NCI-H1105 (cell line): Measurements from ENCODE around the gene LUZP2.
"Not testable (repeated sequence)": the region's sequence is repeated elsewhere in the genome, so short reads cannot be mapped to it uniquely, and the experiment has no call there.

Experiments used
- DNase-seq: peaks from one replicate; lab custom pipeline; 2025; lab: John Stamatoyannopoulos, UW

Gene LUZP2

GRCh38 chr11:24900960-24901549 is 404.2 kb downstream of the LUZP2 start:
- DNase-seq, result no peak

DNA sequence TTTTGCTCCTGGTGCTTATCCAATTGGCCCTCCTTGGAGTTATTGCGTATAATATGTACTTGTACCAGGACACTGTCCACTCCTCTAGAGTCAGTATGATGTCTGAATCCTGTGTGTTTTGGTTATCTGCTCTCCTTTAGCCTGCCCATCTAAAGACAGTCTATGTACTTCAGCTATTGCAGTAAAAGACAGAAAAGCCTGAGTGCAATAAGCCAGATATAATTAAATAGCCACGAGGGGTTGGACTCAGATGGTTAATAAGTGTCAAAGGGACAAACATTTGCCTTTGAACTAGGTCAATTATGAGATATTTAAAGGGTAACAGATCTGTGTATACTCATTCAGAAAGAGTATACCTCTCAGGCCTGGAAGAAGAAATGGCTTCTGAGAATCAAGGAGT is 406.7 kb downstream of the LUZP2 start:
- no peak for DNase-seq

GRCh38 chr11:24925091-24925490 is 428.2 kb downstream of the LUZP2 start:
- no peak for DNase-seq

DNA sequence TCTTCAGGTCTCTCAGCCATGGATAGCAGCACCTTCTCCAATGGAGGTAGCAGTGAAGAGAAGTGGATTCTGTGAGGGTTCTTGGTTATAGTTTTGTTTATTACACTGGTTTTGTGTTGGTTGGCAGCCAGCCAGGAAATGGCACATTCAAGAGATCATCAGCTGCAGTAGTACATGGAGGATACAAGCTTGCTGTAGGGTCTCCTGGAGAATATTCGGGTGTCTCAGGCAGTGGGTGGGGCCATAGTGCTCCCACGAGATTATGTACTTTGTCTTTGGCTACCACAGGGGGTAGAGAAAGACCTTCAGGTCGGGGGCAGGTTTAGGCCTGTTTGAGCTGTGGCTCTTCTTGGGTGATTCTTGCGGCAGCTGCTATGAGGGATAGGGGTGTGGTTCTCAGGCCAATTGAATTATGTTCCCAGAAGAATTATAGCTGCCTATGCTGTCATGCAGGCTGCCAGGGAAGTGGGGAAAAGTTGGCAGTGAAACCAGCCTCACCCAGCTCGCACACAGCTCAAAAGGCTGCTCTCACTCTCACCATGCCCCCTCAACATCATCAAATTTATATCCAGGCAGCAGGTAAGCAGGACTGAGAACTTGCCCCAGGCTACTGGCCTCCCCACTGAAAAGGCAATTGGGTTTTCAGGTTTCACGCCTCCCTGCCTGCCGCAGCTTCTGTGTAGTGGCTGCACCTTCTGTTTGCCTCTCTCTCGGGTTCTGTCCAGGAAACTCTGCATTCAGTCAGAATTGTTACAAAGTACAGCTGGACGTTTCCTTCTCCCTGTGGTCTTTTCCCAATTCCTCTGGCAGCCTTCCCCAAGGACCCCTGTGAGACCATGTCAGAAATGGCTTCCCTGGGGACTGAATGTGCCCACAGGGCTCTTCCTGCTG is 435.5 kb downstream of the LUZP2 start:
- DNase-seq, result peak; percentile 1

GRCh38 chr11:24934733-24935439 is 438.0 kb downstream of the LUZP2 start:
- DNase-seq, result no peak

DNA sequence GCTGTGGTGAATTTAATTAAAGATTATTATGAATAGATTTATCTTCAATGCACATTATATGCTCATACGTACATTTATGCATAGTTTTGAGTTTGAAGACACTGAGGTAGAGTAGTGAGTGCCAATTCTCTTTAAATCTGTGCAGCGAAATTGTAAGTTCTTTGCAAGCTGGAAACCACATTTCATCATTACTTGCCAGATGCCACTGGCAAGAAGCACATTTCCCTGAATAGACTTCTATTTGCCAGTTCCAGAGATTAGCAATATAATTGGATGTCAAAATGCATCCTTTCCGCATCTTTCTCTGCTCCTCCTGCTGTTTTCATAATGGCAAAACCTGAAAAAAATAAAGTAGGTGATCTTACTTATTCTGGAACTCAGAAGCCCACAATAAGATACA is 448.0 kb downstream of the LUZP2 start:
- no peak for DNase-seq

GRCh38 chr11:24949406-24949805 is 452.6 kb downstream of the LUZP2 start:
- no peak for DNase-seq

DNA sequence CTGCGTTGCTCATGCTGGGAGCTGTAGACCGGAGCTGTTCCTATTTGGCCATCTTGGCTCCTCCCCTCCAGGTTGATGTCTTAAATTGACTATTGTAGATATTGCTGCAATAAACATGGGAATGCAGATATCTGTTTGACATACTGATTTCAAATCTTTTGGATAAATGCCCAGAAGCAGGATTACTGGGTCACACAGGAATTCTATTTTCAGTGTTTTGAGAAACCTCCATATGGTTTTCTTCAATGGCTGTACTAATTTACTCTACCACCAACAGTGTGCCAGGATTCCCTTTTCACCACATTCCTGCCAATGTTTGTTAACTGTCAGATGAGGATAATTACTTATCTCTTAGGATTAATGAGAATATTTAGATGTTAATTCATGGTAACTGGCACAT is 467.0 kb downstream of the LUZP2 start:
- no peak for DNase-seq

- no peak for DNase-seq
These were observed 468.9 kb downstream of the LUZP2 start for GRCh38 chr11:24965748-24966147.

GRCh38 chr11:24993903-24994302 is 497.1 kb downstream of the LUZP2 start:
- DNase-seq, result not testable (repeated sequence)

DNA sequence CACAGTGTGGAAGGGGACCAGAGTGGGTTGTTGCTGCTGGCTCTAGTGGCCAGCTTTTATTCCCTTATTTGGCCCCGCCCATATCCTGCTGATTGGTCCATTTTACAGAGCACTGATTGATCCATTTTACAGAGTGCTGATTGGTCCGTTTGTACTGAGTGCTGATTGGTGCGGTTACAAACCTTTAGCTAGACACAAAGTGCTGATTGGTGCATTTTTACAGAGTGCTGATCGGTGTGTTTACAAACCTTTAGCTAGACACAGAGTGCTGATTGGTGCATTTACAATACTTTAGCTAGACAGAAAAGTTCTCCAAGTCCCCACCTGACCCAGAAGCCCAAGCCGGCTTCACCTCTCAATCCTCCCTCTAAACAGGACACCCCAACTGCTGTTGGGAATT is 503.1 kb downstream of the LUZP2 start:
- not testable (repeated sequence) for DNase-seq

DNA sequence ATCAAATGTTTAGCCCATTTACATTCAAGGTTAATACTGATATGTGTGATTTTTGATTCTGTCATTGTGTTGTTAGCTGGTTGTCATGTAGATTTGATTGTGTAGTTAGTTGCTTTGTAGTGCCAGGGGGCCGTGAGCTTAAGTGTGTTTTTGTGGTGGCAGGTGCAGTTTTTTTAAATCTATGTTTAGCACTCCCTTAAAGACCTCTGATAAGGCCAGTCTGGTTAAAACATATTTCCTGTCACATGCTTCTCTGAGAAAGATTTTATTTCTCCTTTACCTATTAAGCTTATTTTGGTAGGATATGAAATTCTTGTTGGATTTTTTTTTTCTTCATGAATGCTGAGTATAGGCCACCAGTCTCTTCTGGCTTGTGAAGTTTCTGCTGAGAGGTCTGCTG is 540.6 kb downstream of the LUZP2 start:
- DNase-seq, result no peak

GRCh38 chr11:25038131-25038530 is 541.3 kb downstream of the LUZP2 start:
- DNase-seq, result no peak

DNA sequence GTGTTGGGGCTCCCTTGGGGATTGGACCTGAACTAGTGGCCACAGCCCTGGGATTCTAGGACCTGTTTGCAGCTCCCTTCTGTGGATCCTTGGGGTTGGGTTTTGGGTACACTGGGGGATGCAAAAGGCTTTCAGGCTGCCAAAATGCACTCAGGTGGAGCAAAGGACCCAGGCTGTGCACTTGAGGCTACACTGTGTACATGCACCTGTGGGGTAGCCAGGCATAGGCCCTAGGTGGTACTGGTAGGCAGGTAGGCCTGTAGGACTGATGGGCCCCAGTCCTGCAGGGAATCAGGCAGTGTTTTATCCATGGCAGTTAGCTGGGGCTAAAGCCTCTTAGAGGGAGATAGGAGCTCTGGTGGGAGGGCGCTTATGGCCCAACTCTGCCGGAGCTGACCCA is 542.3 kb downstream of the LUZP2 start:
- DNase-seq, result no peak

DNA sequence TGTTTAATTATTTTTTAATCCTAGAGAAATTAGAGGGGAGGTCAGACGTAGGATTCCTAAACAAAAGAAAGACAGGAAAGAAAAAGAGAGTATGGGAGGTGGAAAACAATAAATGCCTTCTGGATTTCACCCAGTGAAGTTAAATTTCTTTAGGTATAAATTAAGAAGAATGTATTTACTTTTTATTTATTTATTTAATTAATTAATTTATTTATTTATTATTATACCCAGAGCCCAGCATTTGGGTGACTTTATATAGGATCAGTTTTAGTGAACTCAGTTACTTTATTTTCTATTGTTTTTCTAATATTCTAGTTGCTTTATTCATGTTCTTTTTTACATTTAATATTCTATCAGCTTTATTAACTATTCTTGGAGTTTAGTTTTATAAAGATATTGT is 551.8 kb downstream of the LUZP2 start:
- no peak for DNase-seq

GRCh38 chr11:25052844-25053243 is 556.0 kb downstream of the LUZP2 start:
- no peak for DNase-seq

GRCh38 chr11:25057861-25058260 is 561.0 kb downstream of the LUZP2 start:
- DNase-seq, result no peak

- no peak for DNase-seq
These were observed 568.9 kb downstream of the LUZP2 start for GRCh38 chr11:25065746-25066145.

GRCh38 chr11:25066706-25067105 is 569.9 kb downstream of the LUZP2 start:
- no peak for DNase-seq

DNA sequence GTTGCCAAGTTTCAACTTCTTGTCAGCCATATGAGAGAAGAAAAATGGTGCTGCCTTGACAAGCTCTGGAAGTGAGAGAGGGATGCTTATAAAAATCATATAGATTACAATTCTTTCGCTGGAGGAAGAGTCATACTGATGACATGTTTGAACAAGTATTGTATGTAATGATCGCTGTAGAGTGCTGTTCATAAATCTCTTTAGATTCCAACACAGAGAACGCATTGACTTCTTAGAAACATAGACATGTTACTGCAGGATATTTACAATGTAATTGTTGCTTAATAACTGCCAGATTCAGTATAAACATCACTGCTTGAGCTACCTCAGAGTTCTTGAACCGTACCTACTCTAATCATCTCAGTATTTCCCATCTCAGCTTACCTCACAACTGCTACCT is 571.6 kb downstream of the LUZP2 start:
- no peak for DNase-seq

DNA sequence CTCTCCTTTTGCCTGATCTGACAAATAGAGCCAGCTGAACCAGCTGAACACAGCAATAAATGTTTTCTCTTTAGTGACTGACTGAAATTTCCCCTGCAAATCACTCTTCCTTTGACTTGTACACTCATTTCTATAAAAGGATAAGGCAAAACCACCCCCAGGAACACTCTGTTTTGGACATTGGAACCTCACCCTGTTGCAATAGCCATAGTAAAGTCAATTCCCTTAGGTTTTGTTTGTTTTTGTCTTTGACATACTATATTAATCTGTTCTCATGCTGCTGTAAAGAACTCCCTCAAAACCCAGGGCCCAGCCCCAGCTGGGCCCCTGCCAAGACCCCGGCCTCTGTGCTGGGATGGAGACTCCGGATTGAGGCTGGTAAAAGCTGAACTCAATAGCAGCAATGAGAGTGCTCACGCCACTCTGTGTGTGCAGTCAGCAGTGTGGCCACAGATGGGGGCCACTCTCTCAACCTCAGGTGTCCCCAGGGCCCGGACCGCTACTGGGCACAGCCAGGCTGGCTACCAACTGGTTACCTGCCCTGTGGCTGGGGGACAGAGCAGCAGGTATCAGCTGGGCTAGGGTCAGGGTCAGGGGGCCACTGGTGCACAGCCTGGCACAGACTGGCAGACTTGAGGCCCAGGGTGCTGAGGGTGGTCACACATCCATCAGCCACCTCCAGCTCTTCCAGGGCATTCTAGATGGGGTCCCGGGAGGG is 597.4 kb downstream of the LUZP2 start:
- no peak for DNase-seq

- no peak for DNase-seq
These were observed 622.6 kb downstream of the LUZP2 start for GRCh38 chr11:25119416-25119815.
